NCI-H2196 (cell line): ENCODE results near the gene NTMT1.

ENCODE experiments used
- DNase-seq: peaks from one replicate; lab custom pipeline; 2025; ENCODE audit not compliant: unreplicated experiment; lab: John Stamatoyannopoulos, UW

Gene NTMT1

GRCh38 chr9:129613520-129614175 is 12.3 kb upstream of the NTMT1 start:
- DNase-seq = peak; percentile 49

- no peak for DNase-seq
These were observed 11.0 kb upstream of the NTMT1 start for GRCh38 chr9:129614932-129615331.

DNA sequence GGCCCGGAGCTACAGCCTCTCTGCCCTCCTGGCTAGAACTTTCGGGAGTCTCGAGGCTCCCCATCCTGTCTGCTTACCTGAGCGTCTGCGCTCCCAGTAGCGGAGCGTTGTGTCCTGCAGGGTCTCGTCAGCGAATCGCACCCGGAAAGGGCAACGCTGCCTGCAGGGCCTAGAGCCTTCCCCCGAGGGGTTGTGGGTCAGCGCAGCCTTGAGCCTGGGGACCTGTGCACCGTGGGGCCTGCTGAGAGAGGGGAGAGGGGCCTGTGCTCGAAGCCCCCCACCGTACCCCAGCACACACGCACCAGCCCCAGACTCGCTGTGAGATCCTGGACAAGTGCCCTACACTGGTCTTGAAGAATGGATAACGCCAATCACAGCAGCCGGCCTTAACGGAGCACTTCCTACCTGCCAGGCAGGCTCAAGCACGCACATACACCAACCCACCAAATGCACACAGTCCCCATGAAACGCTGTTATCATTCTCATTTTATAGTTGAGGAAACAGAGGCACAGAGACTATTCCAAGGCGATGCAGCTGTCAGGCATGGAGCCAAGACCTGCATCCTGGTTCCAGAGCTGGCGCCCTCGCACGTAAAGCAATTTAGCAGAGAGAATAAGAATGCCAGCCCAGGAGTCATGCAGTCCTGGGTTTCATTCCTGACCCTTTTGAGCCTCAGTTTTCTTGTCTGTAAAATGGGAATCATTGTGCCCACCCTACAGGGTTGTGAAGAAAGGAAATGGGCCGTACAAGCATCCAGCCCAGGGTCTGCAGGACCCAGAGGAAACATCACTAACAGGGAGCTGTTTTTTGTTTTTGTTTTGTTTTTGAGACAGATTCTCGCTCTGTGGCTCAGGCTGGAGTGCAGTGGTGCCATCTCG is 10.3 kb upstream of the NTMT1 start:
- no peak for DNase-seq

- no peak for DNase-seq
These were observed 8.8 kb upstream of the NTMT1 start for GRCh38 chr9:129617167-129617566.

DNA sequence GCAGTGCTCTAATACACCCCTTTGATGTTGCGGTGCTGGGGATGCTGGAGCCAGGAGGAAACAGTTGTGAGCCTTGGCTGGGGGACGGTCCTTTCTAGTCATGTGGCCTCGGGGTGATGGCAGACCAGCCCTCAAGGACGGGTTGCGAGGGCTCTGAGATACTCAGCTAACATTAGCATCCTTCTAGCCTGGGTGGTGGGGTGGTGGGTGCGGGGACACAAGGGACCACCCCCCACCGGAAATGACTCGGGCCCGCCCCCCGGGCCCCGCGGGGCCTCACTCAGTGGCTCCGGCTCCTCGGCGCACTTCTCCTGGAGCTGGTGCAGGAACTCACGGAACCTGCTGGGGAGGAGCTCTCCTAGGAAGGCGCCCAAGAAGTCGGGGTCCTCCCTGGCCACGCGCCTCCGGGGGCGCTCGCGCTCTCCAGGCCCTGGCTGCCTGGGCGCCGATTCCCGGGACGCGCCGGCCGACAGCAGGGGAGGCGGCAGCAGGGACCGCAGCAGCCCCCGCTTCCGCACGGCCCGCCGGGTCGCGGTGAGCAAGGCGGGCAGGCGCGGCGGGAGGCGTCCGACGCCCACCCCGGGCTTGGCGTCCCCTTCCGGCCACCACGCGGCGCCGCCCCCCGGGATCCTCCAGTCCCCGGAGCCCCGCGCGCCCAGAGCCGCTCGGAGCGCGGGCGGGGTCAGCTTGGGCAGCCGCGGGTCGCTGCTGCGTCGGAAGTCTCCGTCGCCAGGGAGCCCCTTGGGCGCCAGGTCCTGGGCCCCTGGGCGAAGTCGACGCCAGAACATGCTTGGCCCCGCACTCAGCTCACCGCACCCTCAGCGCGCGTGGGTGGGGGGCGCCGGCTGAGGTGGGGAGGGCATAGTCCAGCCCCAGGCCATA is 5.9 kb upstream of the NTMT1 start:
- no peak for DNase-seq

GRCh38 chr9:129620669-129621295 is 5.2 kb upstream of the NTMT1 start, which contains the start of gene C9orf50:
Gene C9orf50 (minus strand): TSS chr9:129621101. CDS start chr9:129620574, 527 bp downstream.
- no peak for DNase-seq

- no peak for DNase-seq
These were observed 2.6 kb upstream of the NTMT1 start for GRCh38 chr9:129623331-129623730.

GRCh38 chr9:129624168-129624759 is 1.7 kb upstream of the NTMT1 start:
- peak; percentile 54 for DNase-seq

GRCh38 chr9:129624947-129625346 is 1.0 kb upstream of the NTMT1 start:
- no peak for DNase-seq

DNA sequence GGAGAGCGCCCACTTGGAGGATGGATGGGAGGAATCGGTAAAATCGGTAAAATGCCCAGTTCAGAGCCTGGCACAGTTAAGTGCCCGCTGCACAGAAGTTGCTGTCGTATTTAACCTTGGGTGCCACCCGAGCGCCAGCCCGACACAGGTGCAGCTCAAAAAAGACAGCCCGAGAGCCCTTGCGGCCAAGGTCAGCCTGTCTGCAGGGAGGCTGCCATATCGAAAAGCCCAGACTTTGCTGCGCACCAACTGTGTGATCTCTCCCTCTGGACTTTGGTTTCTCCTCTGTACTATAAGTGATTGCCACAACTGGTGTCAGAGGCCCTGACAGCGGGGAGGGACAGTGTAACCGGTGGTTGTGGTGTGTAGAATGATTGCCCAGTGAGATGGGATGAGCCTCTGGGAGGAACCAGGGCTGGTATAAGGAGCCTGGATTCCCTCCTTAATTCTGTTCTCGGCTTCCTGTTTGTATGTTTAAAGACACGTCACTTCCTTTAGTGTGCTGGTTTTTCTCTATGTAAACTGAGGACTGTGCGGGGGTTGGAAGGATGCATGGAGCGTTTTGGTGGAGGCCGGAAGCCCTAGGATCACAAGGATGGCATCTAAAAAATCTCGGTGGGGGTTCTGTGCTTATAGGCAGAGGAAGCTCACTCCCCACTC is 792 bp downstream of the NTMT1 start:
- no peak for DNase-seq

DNA sequence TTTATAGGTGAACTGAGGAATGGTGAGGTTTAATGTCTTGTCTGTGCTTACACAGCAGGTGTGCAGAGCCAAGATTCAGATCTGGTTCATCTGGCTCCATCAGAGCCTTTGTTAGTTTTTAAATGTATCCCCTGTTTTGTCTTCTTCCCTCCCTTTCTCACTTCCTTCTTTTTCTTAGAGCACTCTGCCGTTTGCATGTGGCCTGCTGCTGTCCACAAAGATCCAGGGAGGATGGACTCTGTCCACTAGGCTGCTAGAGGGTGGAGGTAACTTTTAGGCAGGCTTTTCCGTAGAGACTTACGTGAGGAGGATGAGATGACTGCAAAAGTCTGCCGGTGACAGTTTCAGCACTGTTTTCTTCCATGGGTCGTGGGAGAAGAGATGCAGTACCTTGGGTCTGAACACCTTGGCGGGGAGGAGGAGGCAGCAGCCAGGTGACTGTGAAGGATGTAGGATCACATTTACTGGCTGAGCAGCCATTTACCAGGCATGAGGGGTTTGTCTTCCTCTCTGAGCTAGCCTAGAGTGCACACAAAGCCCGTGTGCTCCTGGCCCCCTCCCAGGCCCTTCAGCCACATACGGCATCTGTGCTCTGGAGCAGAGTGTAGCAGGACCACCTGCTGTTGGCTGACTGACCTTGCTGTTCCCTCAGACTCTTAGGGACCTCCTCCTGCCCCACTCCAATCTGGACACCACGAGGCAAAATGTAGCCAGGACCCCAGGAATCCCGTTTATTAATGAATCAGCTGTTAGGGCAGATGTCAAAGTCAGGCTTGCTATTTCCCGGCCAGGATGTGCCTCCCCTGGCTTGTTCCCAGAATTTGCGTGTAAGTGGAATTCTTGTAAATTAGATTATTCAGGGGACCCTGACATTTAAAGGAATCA is 1.8 kb downstream of the NTMT1 start:
- DNase-seq = no peak

DNA sequence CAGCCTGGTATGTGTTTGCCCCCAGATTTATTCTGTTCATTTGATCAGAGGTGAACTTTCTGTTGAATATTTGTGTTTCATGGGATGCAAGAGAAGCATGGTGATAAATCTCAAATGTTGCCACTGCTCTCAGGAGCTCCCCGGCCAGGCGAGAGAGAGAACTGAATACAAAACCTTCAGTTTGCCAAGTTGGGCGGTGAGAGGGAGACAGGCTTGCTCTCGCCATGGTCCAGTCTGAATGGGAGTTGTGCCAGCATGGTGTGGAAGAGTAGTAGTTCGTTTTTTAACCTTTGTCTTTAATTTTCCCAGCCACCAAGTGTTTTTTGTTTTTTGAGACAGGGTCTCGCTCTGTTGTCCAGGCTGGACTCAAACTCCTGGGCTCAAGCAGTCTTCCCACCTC is 2.7 kb downstream of the NTMT1 start:
- no peak for DNase-seq

- no peak for DNase-seq
These were observed 3.4 kb downstream of the NTMT1 start for GRCh38 chr9:129629251-129629820.

GRCh38 chr9:129630967-129631673 is 5.2 kb downstream of the NTMT1 start:
- no peak for DNase-seq

DNA sequence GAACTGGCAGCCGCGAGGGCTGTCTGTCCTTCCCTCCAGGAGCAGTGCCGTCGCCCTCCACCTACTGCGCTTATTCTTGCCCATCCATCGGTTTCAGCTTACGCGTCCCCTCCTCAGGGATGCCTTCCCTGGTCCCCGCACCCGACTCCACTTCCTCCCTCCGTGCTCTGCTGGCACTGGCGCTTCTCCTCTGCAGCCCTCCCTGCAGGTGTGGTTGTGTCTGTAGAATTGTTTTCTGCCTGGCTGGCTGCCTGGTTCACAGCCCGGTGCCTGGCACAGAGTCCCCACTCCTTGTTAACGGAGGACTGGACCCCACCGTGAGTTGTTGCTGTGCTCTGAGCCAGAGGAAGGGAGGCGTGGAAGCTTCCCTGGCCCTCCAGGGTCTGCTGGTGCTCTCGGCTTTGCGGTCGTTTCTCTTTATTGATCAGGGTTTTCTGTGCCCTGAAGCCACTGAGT is 5.7 kb downstream of the NTMT1 start:
- DNase-seq = no peak

- DNase-seq = no peak
These were observed 6.5 kb downstream of the NTMT1 start for GRCh38 chr9:129632460-129632859.

- DNase-seq = no peak
These were observed 7.2 kb downstream of the NTMT1 start for GRCh38 chr9:129633207-129633606.

GRCh38 chr9:129633848-129634247 is 7.9 kb downstream of the NTMT1 start:
- DNase-seq = no peak
